ENCODE measurements around the gene ZNF536.

ZNF536 gene

DNA sequence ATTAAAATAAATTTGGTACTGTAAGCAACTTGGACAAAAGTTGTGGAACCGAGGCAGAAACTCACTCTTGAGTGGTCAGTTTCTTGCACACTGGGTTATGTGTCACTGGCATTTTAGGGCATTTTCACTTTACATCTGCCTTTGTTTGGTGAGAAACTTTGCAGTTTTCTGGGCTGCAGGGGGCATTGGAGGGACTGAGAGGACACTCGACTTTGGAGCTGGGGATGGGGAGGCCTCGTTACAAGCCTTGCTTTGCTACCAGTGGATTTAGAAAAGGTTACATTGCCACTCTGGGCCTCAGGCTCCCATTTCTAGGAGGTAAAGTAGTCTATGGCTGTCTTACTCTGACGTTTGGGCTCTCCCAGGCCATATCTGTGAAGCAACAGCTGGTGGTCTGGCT is 41.9 kb upstream of the ZNF536 start:
- Histone ChIP-seq H3K4me1 (ENCODE audit: low read length) (no peaks in the 10 kb centered on the region), H2AFZ (ENCODE audit: low read depth, low read length) (no peak overlapping the region), H3K4me2 (ENCODE audit: low read length) (no peak overlapping the region), H3K79me2 (ENCODE audit: low read length) (no peaks in the 10 kb centered on the region), H4K20me1 (ENCODE audit: insufficient read depth, low read length) (no peaks in the 10 kb centered on the region), H3K36me3 (replicated peaks; ENCODE audit: low read depth, low read length) (no peaks in the 10 kb centered on the region), H3K9me3 (ENCODE audit: insufficient read depth, low read length) (no peaks in the 10 kb centered on the region), H3K9ac (ENCODE audit: low read length) (no peak overlapping the region), H3K27ac (ENCODE audit: low read length) (no peak overlapping the region), H3K27me3 (ENCODE audit: low read depth, low read length) (peaks cover 15% of the 10 kb centered on the region), H3K4me3 (ENCODE audit: low read length) (no peak overlapping the region)
- no peak for TF ChIP-seq EZH2phosphoT487 (IDR thresholded peaks at IDR 0.05; ENCODE audit: low read depth)
- TF ChIP-seq, protein P1, sequence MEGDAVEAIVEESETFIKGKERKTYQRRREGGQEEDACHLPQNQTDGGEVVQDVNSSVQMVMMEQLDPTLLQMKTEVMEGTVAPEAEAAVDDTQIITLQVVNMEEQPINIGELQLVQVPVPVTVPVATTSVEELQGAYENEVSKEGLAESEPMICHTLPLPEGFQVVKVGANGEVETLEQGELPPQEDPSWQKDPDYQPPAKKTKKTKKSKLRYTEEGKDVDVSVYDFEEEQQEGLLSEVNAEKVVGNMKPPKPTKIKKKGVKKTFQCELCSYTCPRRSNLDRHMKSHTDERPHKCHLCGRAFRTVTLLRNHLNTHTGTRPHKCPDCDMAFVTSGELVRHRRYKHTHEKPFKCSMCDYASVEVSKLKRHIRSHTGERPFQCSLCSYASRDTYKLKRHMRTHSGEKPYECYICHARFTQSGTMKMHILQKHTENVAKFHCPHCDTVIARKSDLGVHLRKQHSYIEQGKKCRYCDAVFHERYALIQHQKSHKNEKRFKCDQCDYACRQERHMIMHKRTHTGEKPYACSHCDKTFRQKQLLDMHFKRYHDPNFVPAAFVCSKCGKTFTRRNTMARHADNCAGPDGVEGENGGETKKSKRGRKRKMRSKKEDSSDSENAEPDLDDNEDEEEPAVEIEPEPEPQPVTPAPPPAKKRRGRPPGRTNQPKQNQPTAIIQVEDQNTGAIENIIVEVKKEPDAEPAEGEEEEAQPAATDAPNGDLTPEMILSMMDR (IDR thresholded peaks at IDR 0.05; ENCODE audit: low read depth, low read length), result no peak

DNA sequence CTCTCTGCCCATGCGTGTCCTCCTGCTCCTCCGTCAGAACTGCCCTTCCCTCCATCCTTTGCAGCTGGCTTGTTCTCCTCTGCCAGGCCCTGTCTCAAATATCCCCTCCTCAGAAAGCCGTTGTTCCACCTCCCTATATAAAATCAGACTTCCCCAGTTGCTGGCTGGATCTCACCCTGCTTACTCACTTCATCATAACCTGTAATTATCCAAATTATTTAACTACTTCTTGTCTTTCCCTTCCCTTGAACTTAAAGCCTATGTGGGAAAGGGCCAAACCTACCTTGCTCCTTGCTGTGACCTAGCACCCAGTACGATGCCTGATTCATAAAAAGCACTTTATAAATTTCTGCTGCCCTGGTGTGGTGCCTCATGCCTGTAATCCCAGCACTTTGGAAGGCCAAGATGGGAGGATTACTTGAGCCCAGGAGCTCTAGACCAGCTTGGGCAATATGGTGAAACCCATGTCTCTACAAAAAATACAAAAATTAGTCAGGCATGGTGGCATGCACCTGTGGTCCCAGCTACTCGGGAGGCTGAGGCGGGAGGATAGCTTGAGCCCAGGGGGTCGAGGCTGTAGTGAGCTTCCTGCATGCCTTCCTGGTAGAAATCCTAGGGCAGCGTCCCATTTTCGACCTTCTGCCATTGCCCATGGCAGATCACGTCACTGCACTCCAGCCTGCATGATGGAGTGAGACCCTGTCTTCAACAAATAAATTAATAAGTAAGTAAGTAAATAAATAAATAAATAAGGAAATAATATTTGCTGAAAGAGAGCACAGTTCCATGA is 39.5 kb upstream of the ZNF536 start:
- H3K4me2 ChIP-seq (ENCODE audit: low read length), result no peak overlapping the region
- peaks cover 15% of the 10 kb centered on the region for H3K27me3 ChIP-seq (ENCODE audit: low read depth, low read length)
- no peaks in the 10 kb centered on the region for H3K79me2 ChIP-seq (ENCODE audit: low read length)
- H3K27ac ChIP-seq (ENCODE audit: low read length), result no peak overlapping the region
- H3K36me3 ChIP-seq (replicated peaks; ENCODE audit: low read depth, low read length), result no peaks in the 10 kb centered on the region
- no peaks in the 10 kb centered on the region for H3K4me1 ChIP-seq (ENCODE audit: low read length)
- H3K9ac ChIP-seq (ENCODE audit: low read length), result no peak overlapping the region
- no peak for TF ChIP-seq EZH2phosphoT487 (IDR thresholded peaks at IDR 0.05; ENCODE audit: low read depth)
- TF ChIP-seq, protein P1 (IDR thresholded peaks at IDR 0.05; ENCODE audit: low read depth, low read length), result no peak
- H4K20me1 ChIP-seq (ENCODE audit: insufficient read depth, low read length), result no peaks in the 10 kb centered on the region
- H3K9me3 ChIP-seq (ENCODE audit: insufficient read depth, low read length), result no peaks in the 10 kb centered on the region
- no peak overlapping the region for H3K4me3 ChIP-seq (ENCODE audit: low read length)
- no peak overlapping the region for H2AFZ ChIP-seq (ENCODE audit: low read depth, low read length)

DNA sequence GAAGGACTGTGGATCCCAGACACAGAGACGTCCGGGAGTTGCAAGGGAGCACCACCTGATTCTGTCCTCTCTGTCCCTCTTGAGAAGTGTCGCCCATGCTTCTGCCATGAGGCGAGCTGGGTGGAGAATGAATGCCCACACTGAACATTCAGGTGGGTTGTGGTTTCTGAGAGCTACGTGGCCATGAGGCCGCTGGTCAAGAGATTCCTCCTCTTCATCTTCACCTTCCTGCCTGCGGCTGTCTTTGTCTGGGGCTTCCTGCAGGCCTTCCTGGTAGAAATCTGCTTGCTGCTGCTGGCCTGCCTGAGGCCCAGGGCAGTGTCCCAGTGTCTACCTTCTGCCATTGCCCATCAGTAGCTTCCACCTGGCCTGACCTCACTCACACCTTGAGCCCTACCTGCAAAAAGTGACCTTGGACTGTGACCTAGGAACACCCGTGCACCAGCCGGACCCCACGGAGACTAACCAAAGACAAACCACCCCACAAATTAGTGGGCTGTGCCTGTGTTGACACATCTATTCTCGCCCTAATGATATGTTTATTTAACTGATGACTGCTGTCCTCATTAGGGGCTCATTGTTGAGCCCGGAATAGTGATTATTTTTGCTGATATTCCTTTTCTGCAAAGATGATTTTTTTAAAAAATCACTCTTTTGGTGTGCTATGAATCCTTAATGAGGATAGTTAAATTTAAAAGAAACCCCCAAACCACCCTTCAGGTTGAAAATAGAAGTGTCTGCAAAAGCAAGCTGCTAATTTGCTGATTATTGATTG is 38.7 kb upstream of the ZNF536 start:
- H2AFZ ChIP-seq (ENCODE audit: low read depth, low read length), result no peak overlapping the region
- TF ChIP-seq, protein P1 (IDR thresholded peaks at IDR 0.05; ENCODE audit: low read depth, low read length), result no peak
- no peak overlapping the region for H3K9ac ChIP-seq (ENCODE audit: low read length)

DNA sequence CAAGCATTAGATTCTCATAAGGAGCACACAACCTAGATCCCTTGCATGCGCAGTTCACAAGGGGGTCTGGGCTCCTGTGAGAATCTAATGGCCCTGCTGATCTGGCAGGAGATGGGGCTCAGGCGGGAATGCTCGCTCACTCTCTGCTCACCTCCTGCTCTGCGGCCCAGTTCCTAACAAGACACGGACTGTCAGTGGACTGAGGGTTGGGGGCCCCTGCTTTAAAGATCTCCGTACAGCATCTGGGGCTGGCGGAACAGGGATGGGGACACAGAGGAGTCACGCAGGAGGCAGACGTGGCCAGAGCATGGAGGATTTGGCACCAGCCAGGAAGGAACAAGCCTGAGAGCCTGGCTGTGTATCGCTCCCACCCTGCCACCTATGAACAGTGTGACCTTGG is 37.3 kb upstream of the ZNF536 start:
- H2AFZ ChIP-seq (ENCODE audit: low read depth, low read length), result no peak overlapping the region
- H3K4me3 ChIP-seq (ENCODE audit: low read length), result no peak overlapping the region
- H3K36me3 ChIP-seq (replicated peaks; ENCODE audit: low read depth, low read length), result no peaks in the 10 kb centered on the region
- H3K9me3 ChIP-seq (ENCODE audit: insufficient read depth, low read length), result no peaks in the 10 kb centered on the region
- H4K20me1 ChIP-seq (ENCODE audit: insufficient read depth, low read length), result no peaks in the 10 kb centered on the region
- 0 out of 2 replicates have a peak, but pooled peaks cover 4% of the 10 kb centered on the region for H3K27me3 ChIP-seq (ENCODE audit: low read depth, low read length)
- no peak overlapping the region for H3K9ac ChIP-seq (ENCODE audit: low read length)
- no peak overlapping the region for H3K27ac ChIP-seq (ENCODE audit: low read length)
- H3K79me2 ChIP-seq (ENCODE audit: low read length), result no peaks in the 10 kb centered on the region
- H3K4me1 ChIP-seq (ENCODE audit: low read length), result no peaks in the 10 kb centered on the region
- TF ChIP-seq EZH2phosphoT487 (IDR thresholded peaks at IDR 0.05; ENCODE audit: low read depth), result no peak
- TF ChIP-seq, protein P1 (IDR thresholded peaks at IDR 0.05; ENCODE audit: low read depth, low read length), result no peak
- no peak overlapping the region for H3K4me2 ChIP-seq (ENCODE audit: low read length)

More for the DNA sequence above, 38.7 kb upstream of the ZNF536 start:
- Histone ChIP-seq H3K79me2 (ENCODE audit: low read length) (no peaks in the 10 kb centered on the region), H3K9me3 (ENCODE audit: insufficient read depth, low read length) (no peaks in the 10 kb centered on the region), H3K4me3 (ENCODE audit: low read length) (no peak overlapping the region), H3K27ac (ENCODE audit: low read length) (no peak overlapping the region), H3K4me2 (ENCODE audit: low read length) (no peak overlapping the region), H3K27me3 (ENCODE audit: low read depth, low read length) (peaks cover 13% of the 10 kb centered on the region), H3K36me3 (replicated peaks; ENCODE audit: low read depth, low read length) (no peaks in the 10 kb centered on the region), H3K4me1 (ENCODE audit: low read length) (no peaks in the 10 kb centered on the region), H4K20me1 (ENCODE audit: insufficient read depth, low read length) (no peaks in the 10 kb centered on the region)

Measured in OCI-LY3 (cell line).